OCI-LY1 (cell line): ENCODE data around the gene LEFTY1.

Source experiments
- EZH2 ChIP-seq: fragments of 200-600 bp; sonication (generic), shearing (Covaris generic); IDR thresholded peaks from 2 replicates; pipeline ENCODE4 v1.8.0; 2017; ENCODE audit warnings: borderline replicate concordance, mixed run types, mild to moderate bottlenecking, antibody characterized with exemption, low read length, moderate library complexity, mixed read lengths
- TF ChIP-seq, protein P1 (sequence below): fragments of 200-600 bp; sonication (generic), shearing (Covaris generic); IDR thresholded peaks from 2 replicates; pipeline ENCODE4 v1.5.1; 2017; ENCODE audit warnings: mild to moderate bottlenecking, antibody characterized with exemption, low read length, moderate library complexity, mixed read lengths

DNA sequence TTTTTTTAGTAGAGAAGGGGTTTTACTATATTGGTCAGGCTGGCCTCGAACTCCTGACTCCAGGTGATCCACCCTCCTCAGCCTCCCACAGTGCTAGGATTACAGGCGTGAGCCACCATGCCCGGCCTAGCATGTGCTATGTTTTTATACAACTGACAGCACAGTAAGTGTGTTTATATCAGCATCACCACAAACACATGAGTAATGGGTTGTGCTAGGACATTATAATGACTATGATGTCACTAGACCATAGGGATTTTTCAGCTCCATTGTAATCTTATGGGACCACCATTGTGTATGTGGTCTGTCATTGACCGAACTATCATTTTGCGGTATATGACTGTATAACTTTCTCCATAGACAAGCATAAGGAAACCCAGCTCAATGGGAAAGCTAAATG is 45.8 kb upstream of the LEFTY1 start:
- TF ChIP-seq, protein P1, sequence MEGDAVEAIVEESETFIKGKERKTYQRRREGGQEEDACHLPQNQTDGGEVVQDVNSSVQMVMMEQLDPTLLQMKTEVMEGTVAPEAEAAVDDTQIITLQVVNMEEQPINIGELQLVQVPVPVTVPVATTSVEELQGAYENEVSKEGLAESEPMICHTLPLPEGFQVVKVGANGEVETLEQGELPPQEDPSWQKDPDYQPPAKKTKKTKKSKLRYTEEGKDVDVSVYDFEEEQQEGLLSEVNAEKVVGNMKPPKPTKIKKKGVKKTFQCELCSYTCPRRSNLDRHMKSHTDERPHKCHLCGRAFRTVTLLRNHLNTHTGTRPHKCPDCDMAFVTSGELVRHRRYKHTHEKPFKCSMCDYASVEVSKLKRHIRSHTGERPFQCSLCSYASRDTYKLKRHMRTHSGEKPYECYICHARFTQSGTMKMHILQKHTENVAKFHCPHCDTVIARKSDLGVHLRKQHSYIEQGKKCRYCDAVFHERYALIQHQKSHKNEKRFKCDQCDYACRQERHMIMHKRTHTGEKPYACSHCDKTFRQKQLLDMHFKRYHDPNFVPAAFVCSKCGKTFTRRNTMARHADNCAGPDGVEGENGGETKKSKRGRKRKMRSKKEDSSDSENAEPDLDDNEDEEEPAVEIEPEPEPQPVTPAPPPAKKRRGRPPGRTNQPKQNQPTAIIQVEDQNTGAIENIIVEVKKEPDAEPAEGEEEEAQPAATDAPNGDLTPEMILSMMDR = no peak
- TF ChIP-seq EZH2 = no peak
